Subcutaneous adipose tissue (tissue), 4 donors: ENCODE results near the gene HAUS7. TPM values are rescaled to one million over a fixed set of nuclear protein-coding genes. Genes with fewer than 3 reads are reported as not detected.

ENCODE experiments used
- total RNA-seq, 4 donors: library from RNA; depleted of rRNA; stranded (reverse); fragments of >200 nt; gene quantifications; one replicate each; pipeline ENCODE4 v1.1.0, GENCODE V29; 2016
- TF ChIP-seq, protein P1 (sequence below): fragments of 450-650 bp; IDR thresholded peaks from one replicate; pipeline ENCODE4 v1.5.1; 2016; ENCODE audit warnings: low read depth, mild to moderate bottlenecking, control low read depth, antibody characterized with exemption, moderate library complexity

The HAUS7 gene
- total RNA-seq, 4 donors from 2014 or later = 14.2 to 29.4 (median 16.3) TPM

- TF ChIP-seq, protein P1, sequence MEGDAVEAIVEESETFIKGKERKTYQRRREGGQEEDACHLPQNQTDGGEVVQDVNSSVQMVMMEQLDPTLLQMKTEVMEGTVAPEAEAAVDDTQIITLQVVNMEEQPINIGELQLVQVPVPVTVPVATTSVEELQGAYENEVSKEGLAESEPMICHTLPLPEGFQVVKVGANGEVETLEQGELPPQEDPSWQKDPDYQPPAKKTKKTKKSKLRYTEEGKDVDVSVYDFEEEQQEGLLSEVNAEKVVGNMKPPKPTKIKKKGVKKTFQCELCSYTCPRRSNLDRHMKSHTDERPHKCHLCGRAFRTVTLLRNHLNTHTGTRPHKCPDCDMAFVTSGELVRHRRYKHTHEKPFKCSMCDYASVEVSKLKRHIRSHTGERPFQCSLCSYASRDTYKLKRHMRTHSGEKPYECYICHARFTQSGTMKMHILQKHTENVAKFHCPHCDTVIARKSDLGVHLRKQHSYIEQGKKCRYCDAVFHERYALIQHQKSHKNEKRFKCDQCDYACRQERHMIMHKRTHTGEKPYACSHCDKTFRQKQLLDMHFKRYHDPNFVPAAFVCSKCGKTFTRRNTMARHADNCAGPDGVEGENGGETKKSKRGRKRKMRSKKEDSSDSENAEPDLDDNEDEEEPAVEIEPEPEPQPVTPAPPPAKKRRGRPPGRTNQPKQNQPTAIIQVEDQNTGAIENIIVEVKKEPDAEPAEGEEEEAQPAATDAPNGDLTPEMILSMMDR = no peak
These were observed 29.0 kb upstream of the HAUS7 start for GRCh38 chrX:153499341-153499740.

- TF ChIP-seq, protein P1 = no peak
These were observed 28.1 kb upstream of the HAUS7 start for GRCh38 chrX:153498453-153498852.

GRCh38 chrX:153496590-153496959 is 26.2 kb upstream of the HAUS7 start:
- TF ChIP-seq, protein P1 = no peak

DNA sequence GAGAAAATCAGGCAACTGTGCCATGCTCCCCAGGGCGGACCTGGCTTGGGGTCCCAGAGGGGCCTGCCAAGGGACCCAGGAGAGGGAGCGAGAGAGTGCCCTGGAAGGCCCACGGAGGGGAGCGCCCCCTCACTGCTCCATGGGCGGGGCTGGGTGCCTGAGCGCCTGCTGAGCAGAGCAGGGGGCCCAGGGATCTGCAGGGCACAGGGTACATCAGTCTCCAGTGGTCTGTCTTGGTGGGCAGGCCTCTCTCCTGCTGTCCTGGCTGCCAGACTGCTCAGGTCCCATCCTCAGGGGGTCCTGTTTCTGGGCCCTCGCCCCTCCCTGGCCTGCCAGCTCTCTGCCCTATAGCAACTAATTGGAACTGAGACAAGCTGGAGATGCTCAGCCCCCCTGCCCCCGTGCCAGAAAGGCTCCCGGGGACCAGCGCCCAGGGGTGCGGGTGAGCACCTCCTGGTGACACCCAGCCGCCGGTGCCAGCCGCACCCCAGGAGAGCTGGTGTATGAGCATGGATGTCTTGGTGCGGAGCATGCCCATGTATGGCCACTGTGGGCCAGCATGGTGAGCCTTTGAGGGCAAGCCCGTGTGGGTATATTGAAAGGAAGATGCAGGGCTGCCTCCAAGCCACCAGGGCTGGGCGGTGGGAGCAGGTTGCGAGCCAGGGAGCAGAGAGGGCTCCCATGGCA is 25.7 kb upstream of the HAUS7 start:
- TF ChIP-seq, protein P1 = no peak

DNA sequence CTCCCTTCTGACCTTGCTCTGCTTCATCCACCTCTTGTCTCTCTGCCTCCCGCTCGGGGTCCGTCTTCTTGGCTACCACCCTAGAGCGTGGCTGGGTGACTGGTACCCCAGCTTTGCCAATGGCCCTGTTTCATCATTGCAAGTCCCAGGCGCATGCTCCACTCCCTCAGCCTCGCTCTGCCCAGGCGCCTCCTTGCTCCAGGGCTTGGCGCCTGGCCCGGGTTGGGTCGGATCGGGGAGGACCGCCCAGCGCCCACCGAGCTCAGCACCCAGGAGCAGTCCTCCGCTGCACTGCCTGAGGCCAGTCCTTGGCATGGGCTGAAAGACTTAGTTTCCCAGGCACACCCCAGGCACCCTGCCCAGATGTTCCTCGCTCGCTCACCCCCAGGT is 25.0 kb upstream of the HAUS7 start:
- TF ChIP-seq, protein P1 = no peak

- TF ChIP-seq, protein P1 = no peak
These were observed 24.4 kb upstream of the HAUS7 start, which contains the start of gene BGN for GRCh38 chrX:153494541-153495361. BGN (plus strand) TSS chrX:153494980; CDS start chrX:153504632, 9,652 bp downstream.

- TF ChIP-seq, protein P1 = no peak
These were observed 23.7 kb upstream of the HAUS7 start for GRCh38 chrX:153494061-153494460.
